Naive thymus-derived CD4-positive, alpha-beta T cell (primary cell): ENCODE results near the gene MAP4K3. TPM values are rescaled to one million over a fixed set of nuclear protein-coding genes. Genes with fewer than 3 reads are reported as not detected.

ENCODE experiments used
- ATAC-seq: fragments of 150-1000 bp; cut with Tn5 transposase; 2 replicates; pipeline ENCODE4 v1.10.0; 2021; ENCODE audit warnings: mild to moderate bottlenecking, moderate library complexity
- CTCF ChIA-PET: fragments of 350-600 bp; sonication (Branson Sonifier 250); formaldehyde crosslinking; loops from one replicate; lab custom pipeline; 2021; ENCODE audit warnings: antibody characterized with exemption; lab: Charles Lee
- POLR2A ChIA-PET: fragments of 350-600 bp; sonication (Branson Sonifier 250); formaldehyde crosslinking; loops from one replicate; lab custom pipeline; 2021; ENCODE audit warnings: antibody characterized with exemption, inconsistent platforms; lab: Charles Lee
- DNase-seq, 9 donors: peaks; one replicate each; pipeline versions ENCODE4 v3.0.0 to v3.0.0-alpha.2; 2020 to 2022; ENCODE audit warnings: mixed read lengths in 1 of 9
- H3K27ac ChIP-seq: one replicate; pipeline ENCODE4 v1.7.0; 2013; ENCODE audit warnings: mild to moderate bottlenecking, low read depth, low read length, moderate library complexity
- H3K27me3 ChIP-seq, 2 donors: one replicate each; pipeline ENCODE4 v1.7.0; 2013; ENCODE audit warnings: low read length in 2 of 2, mild to moderate bottlenecking in 2 of 2, moderate library complexity in 2 of 2; ENCODE audit not compliant: control insufficient read depth in 2 of 2, insufficient read depth in 2 of 2
- H3K36me3 ChIP-seq, 3 experiments: 1 replicate in 2 of 3; 2 replicates in 1 of 3; pipeline ENCODE4 v1.7.0; 2013; ENCODE audit warnings: low read length in 3 of 3, mild to moderate bottlenecking in 3 of 3, moderate library complexity in 1 of 3; ENCODE audit not compliant: insufficient read depth in 3 of 3, control insufficient read depth in 2 of 3
- H3K4me1 ChIP-seq, 2 donors: one replicate each; pipeline ENCODE4 v1.7.0; 2013; ENCODE audit warnings: low read length in 2 of 2, mild to moderate bottlenecking in 2 of 2, moderate library complexity in 1 of 2; ENCODE audit not compliant: control insufficient read depth in 2 of 2, insufficient read depth in 2 of 2
- H3K4me3 ChIP-seq: 2 replicates; pipeline ENCODE4 v1.7.0; 2013; ENCODE audit warnings: mild to moderate bottlenecking, low read length
- H3K9me3 ChIP-seq, 3 experiments: 1 replicate in 2 of 3; 2 replicates in 1 of 3; pipeline ENCODE4 v1.7.0; 2013; ENCODE audit warnings: low read length in 3 of 3; ENCODE audit not compliant: control insufficient read depth in 2 of 3
- H3K27ac Mint-ChIP-seq, 9 donors: one replicate each; pipeline ENCODE4 v1.8.0; 2020 to 2022; ENCODE audit warnings: mixed read lengths in 9 of 9, mild to moderate bottlenecking in 8 of 9, moderate library complexity in 5 of 9, inconsistent platforms in 2 of 9
- H3K27me3 Mint-ChIP-seq, 5 donors: one replicate each; pipeline ENCODE4 v1.8.0; 2021 to 2022; ENCODE audit warnings: mixed read lengths in 5 of 5, mild to moderate bottlenecking in 1 of 5
- H3K36me3 Mint-ChIP-seq, 5 donors: one replicate each; pipeline ENCODE4 v1.8.0; 2020 to 2022; ENCODE audit warnings: mixed read lengths in 5 of 5, mild to moderate bottlenecking in 3 of 5, inconsistent platforms in 1 of 5
- H3K4me1 Mint-ChIP-seq, 7 donors: one replicate each; pipeline ENCODE4 v1.8.0; 2020 to 2022; ENCODE audit warnings: mixed read lengths in 7 of 7, mild to moderate bottlenecking in 3 of 7, inconsistent platforms in 1 of 7
- H3K4me3 Mint-ChIP-seq, 10 donors: one replicate each; pipeline ENCODE4 v1.8.0; 2020 to 2022; ENCODE audit warnings: mild to moderate bottlenecking in 10 of 10, mixed read lengths in 10 of 10, moderate library complexity in 6 of 10, inconsistent platforms in 2 of 10
- H3K9me3 Mint-ChIP-seq, 11 donors: one replicate each; pipeline ENCODE4 v1.8.0; 2020 to 2022; ENCODE audit warnings: mixed read lengths in 11 of 11, mild to moderate bottlenecking in 4 of 11, inconsistent platforms in 1 of 11, moderate library complexity in 1 of 11
- intact Hi-C, 2 donors: fragments of 100-400 bp; cut with micrococcal nuclease; formaldehyde crosslinking; loops; one replicate each; pipeline ENCODE4 v1.15.1; 2023
- polyA plus RNA-seq, 2 donors: library from polyadenylated mRNA; unstranded; fragments of 300-500 nt; fragmentation: Illumina TruSeq; gene quantifications; one replicate each; pipeline ENCODE4 v1.2.3, GENCODE V29; 2021
- total RNA-seq, 6 experiments: library from RNA in 5 of 6; stranded (reverse) in 5 of 6; gene quantifications; 1 replicate in 5 of 6; 2 replicates in 1 of 6; pipeline ENCODE4 v1.2.3 and lab custom pipeline; 2021 to 2026

MAP4K3 gene
- total and polyA plus RNA-seq, 7 experiments from 2014 or later = 2.9 to 32.2 (median 19.9) TPM

GRCh38 chr2:39379643-39380524 lies 57.2 kb downstream of the MAP4K3 start:
- Histone ChIP-seq H3K4me1 (peaks cover 0 to 6% of the 10 kb centered on the region in 2 donors), H3K9me3 (no peaks in the 10 kb centered on the region), H3K36me3 (no peaks in the 10 kb centered on the region), H3K27me3 (no peaks in the 10 kb centered on the region), H3K4me3 (no peak overlapping the region), H3K27ac (no peak overlapping the region)
- DNase-seq = peak in 5 of 9 donors; percentile 12 to 22 (median 18)
- Mint-ChIP-seq H3K4me1 (peaks cover 7 to 36% (median 25%) of the 10 kb centered on the region in 7 donors), H3K27ac (no peak overlapping the region), H3K9me3 (peaks cover 0 to 7% (median 0%) of the 10 kb centered on the region in 11 donors), H3K27me3 (no peaks in the 10 kb centered on the region), H3K4me3 (no peak overlapping the region), H3K36me3 (peaks cover 7 to 28% (median 17%) of the 10 kb centered on the region in 5 donors)
- POLR2A ChIA-PET = no interaction called here
- peak; percentile 72 for ATAC-seq
- CTCF ChIA-PET = interaction anchor here (0.6 kb wide), 1 partner anchor 53 kb away, joined by 3 read pairs; no protein-coding TSS in a partner anchor
- intact Hi-C loops = loop anchor here (1.0 to 5.0 kb wide), 3 partner anchors 57 to 350 kb away; partner anchors contain the start of gene MAP4K3 (in 2 of the 2)

GRCh38 chr2:39378968-39379367 lies 58.1 kb downstream of the MAP4K3 start:
- ChIA-PET POLR2A (no interaction called here), CTCF (interaction anchor here (0.6 kb wide), 1 partner anchor 54 kb away, joined by 3 read pairs; no protein-coding TSS in a partner anchor)
- Mint-ChIP-seq H3K9me3 (peaks cover 0 to 7% (median 0%) of the 10 kb centered on the region in 11 donors), H3K27me3 (no peaks in the 10 kb centered on the region), H3K4me1 (peaks cover 7 to 36% (median 25%) of the 10 kb centered on the region in 7 donors), H3K36me3 (peaks cover 7 to 30% (median 19%) of the 10 kb centered on the region in 5 donors), H3K27ac (no peak overlapping the region), H3K4me3 (no peak overlapping the region)
- Histone ChIP-seq H3K36me3 (no peaks in the 10 kb centered on the region), H3K9me3 (no peaks in the 10 kb centered on the region), H3K4me1 (peaks cover 0 to 6% of the 10 kb centered on the region in 2 donors), H3K4me3 (no peak overlapping the region), H3K27ac (no peak overlapping the region), H3K27me3 (no peaks in the 10 kb centered on the region)
- ATAC-seq (no peak), DNase-seq (no peak)
- intact Hi-C loops = loop anchor here (1.0 to 5.0 kb wide), 3 partner anchors 58 to 351 kb away; partner anchors contain the start of gene MAP4K3 (in 2 of the 2)

- ChIA-PET CTCF (no interaction called here), POLR2A (no interaction called here)
- Histone ChIP-seq H3K27ac (no peak overlapping the region), H3K36me3 (no peaks in the 10 kb centered on the region), H3K4me1 (peaks cover 0 to 6% of the 10 kb centered on the region in 2 donors), H3K4me3 (no peak overlapping the region), H3K27me3 (no peaks in the 10 kb centered on the region), H3K9me3 (no peaks in the 10 kb centered on the region)
- Mint-ChIP-seq H3K36me3 (peaks cover 12 to 41% (median 35%) of the 10 kb centered on the region in 5 donors), H3K27ac (peak overlapping the region in 4 of 9 donors; percentile 3 to 50 (median 20)), H3K4me1 (peaks cover 7 to 36% (median 18%) of the 10 kb centered on the region in 7 donors), H3K4me3 (no peak overlapping the region), H3K9me3 (peaks cover 0 to 13% (median 5%) of the 10 kb centered on the region in 11 donors), H3K27me3 (no peaks in the 10 kb centered on the region)
- intact Hi-C loops = loop anchor here in 1 of 2 donors (1.0 to 5.0 kb wide), 2 partner anchors 60 to 115 kb away; partner anchors contain the start of gene MAP4K3
- peak; percentile 76 for ATAC-seq
- peak in 4 of 9 donors; percentile 2 to 37 (median 10) for DNase-seq
Observed at GRCh38 chr2:39377226-39377939, 59.7 kb downstream of the MAP4K3 start.

GRCh38 chr2:39375917-39376316 lies 61.2 kb downstream of the MAP4K3 start:
- Mint-ChIP-seq H3K9me3 (peaks cover 0 to 13% (median 5%) of the 10 kb centered on the region in 11 donors), H3K27me3 (no peaks in the 10 kb centered on the region), H3K4me1 (peaks cover 5 to 22% (median 17%) of the 10 kb centered on the region in 7 donors), H3K27ac (no peak overlapping the region), H3K36me3 (peaks cover 15 to 49% (median 36%) of the 10 kb centered on the region in 5 donors), H3K4me3 (no peak overlapping the region)
- no peaks in the 10 kb centered on the region for H3K36me3 ChIP-seq
- ChIA-PET POLR2A (no interaction called here), CTCF (no interaction called here)
- peaks cover 0 to 3% of the 10 kb centered on the region in 2 donors for H3K4me1 ChIP-seq
- no peak for DNase-seq
- H3K27me3 ChIP-seq = no peaks in the 10 kb centered on the region
- H3K4me3 ChIP-seq = no peak overlapping the region
- intact Hi-C loops = loop anchor here in 1 of 2 donors (5.0 kb wide), 1 partner anchor 61 kb away; the partner anchor contains the start of gene MAP4K3
- no peak overlapping the region for H3K27ac ChIP-seq
- H3K9me3 ChIP-seq = no peaks in the 10 kb centered on the region
- no peak for ATAC-seq

GRCh38 chr2:39373181-39373802 lies 63.8 kb downstream of the MAP4K3 start:
- Mint-ChIP-seq H3K27ac (no peak overlapping the region), H3K9me3 (peaks cover 0 to 13% (median 5%) of the 10 kb centered on the region in 11 donors), H3K36me3 (peaks cover 15 to 58% (median 40%) of the 10 kb centered on the region in 5 donors), H3K4me3 (no peak overlapping the region), H3K4me1 (peaks cover 7 to 26% (median 21%) of the 10 kb centered on the region in 7 donors), H3K27me3 (no peaks in the 10 kb centered on the region)
- Histone ChIP-seq H3K4me1 (no peaks in the 10 kb centered on the region), H3K27ac (no peak overlapping the region), H3K4me3 (no peak overlapping the region), H3K36me3 (no peaks in the 10 kb centered on the region), H3K9me3 (no peaks in the 10 kb centered on the region), H3K27me3 (no peaks in the 10 kb centered on the region)
- intact Hi-C loops = no loop called here
- DNase-seq (no peak), ATAC-seq (no peak)
- ChIA-PET POLR2A (no interaction called here), CTCF (no interaction called here)

- Mint-ChIP-seq H3K27me3 (no peaks in the 10 kb centered on the region), H3K4me1 (peaks cover 6 to 24% (median 18%) of the 10 kb centered on the region in 7 donors), H3K4me3 (no peak overlapping the region), H3K27ac (no peak overlapping the region), H3K9me3 (peaks cover 0 to 13% (median 4%) of the 10 kb centered on the region in 11 donors), H3K36me3 (peaks cover 9 to 59% (median 30%) of the 10 kb centered on the region in 5 donors)
- CTCF ChIA-PET = no interaction called here
- H3K4me1 ChIP-seq = no peaks in the 10 kb centered on the region
- ATAC-seq (no peak), DNase-seq (no peak)
- H3K9me3 ChIP-seq = no peaks in the 10 kb centered on the region
- H3K36me3 ChIP-seq = no peaks in the 10 kb centered on the region
- no peak overlapping the region for H3K4me3 ChIP-seq
- H3K27me3 ChIP-seq = no peaks in the 10 kb centered on the region
- H3K27ac ChIP-seq = no peak overlapping the region
- intact Hi-C loops = no loop called here
- POLR2A ChIA-PET = no interaction called here
Observed at GRCh38 chr2:39370101-39370500, 67.0 kb downstream of the MAP4K3 start.
